ENCODE measurements around the gene NOP9. TPM values are rescaled to one million over a fixed set of nuclear protein-coding genes. Genes with fewer than 3 reads are reported as not detected.

Gene NOP9
- total RNA-seq, 1 donor from 2014 or later, result 17.1 TPM

- no peak for TF ChIP-seq CTCF (conservative IDR thresholded peaks at IDR 0.05; ENCODE audit: low read depth, low read length)
- H3K4me3 ChIP-seq (ENCODE audit: low read depth, low read length), result no peak overlapping the region
- no peak for DNase-seq (ENCODE audit: low read depth)
These were observed 39.2 kb downstream of the NOP9 start for GRCh38 chr14:24338843-24339242.

- DNase-seq (ENCODE audit: low read depth), result no peak
- H3K4me3 ChIP-seq (ENCODE audit: low read depth, low read length), result peak within 1 kb of the TSS; percentile 40
- TF ChIP-seq CTCF (conservative IDR thresholded peaks at IDR 0.05; ENCODE audit: low read depth, low read length), result no peak
These were observed 39.9 kb downstream of the NOP9 start, which contains the start of gene RIPK3 for GRCh38 chr14:24339284-24340151. Gene RIPK3 (minus strand): TSS chr14:24339991. CDS start chr14:24339826, 165 bp downstream.

DNA sequence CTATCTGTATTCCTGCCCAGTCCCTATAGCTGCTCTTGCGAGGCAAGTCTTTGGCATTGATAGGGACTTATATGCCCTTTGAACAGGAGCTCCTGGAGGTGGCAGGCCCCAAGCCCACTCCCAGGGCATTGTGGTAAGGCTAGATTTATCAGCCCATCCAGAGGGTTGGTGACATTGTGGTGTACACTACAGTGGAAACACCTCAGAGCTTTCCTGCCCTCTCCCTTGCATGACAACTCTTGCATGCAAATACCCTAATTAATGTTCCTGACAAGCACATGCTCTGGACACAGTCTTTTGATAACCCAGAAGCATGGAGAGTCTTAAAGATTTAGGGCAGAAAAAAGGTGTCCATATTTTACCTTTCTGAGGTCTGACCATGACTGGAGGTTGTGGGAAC lies 41.0 kb downstream of the NOP9 start:
- no peak overlapping the region for H3K4me3 ChIP-seq (ENCODE audit: low read depth, low read length)
- TF ChIP-seq CTCF (conservative IDR thresholded peaks at IDR 0.05; ENCODE audit: low read depth, low read length), result no peak
- DNase-seq (ENCODE audit: low read depth), result no peak

- H3K4me3 ChIP-seq (ENCODE audit: low read depth, low read length), result no peak overlapping the region
- TF ChIP-seq CTCF (conservative IDR thresholded peaks at IDR 0.05; ENCODE audit: low read depth, low read length), result no peak
- no peak for DNase-seq (ENCODE audit: low read depth)
These were observed 43.2 kb downstream of the NOP9 start for GRCh38 chr14:24342889-24343288.

DNA sequence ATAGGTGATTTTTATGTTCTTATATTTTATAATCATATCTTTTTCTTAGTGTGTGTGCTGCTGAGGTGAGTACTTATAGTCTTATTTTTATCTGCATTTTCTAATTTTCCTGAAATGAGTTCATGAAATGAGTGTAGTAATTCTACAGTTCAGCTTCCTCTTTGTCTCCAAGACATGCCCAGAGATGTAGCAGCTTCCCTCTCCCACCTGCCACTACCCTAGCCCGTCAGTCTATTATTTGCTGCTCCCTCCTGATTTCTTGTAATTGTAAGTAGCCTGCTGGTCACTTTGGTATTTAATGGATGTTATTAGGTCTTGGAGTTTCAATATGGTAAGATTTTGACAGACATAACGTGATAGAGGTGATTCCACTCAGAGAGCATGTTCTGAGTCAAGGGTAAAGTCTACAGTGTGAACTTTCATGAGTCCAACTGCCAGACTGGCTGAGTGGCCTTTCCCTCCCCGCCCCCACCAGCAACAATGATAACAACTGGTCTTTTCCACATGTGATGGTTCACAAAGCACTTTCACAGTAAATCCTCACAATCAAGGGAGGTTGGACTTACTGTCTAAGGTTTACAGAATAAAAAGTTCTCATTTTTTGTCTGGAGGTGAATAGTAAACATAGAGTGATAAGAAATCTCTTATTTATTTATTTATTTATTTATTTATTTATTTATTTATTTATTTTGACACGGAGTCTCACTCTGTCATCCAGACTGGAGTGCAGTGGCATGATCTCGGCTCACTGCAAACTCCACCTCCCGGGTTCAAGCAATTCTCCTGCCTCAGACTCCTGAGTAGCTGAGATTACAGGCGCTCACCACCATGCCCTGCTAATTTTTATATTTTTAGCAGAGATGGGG lies 44.4 kb downstream of the NOP9 start:
- no peak for TF ChIP-seq CTCF (conservative IDR thresholded peaks at IDR 0.05; ENCODE audit: low read depth, low read length)
- no peak for DNase-seq (ENCODE audit: low read depth)
- no peak overlapping the region for H3K4me3 ChIP-seq (ENCODE audit: low read depth, low read length)

GRCh38 chr14:24347134-24347533 lies 47.5 kb downstream of the NOP9 start:
- H3K4me3 ChIP-seq (ENCODE audit: low read depth, low read length), result no peak overlapping the region
- DNase-seq (ENCODE audit: low read depth), result no peak
- TF ChIP-seq CTCF (conservative IDR thresholded peaks at IDR 0.05; ENCODE audit: low read depth, low read length), result no peak
